NCI-H2171 (cell line): ENCODE results near the gene PYCR2.

Experiments used
- DNase-seq: peaks from one replicate; lab custom pipeline; 2025; lab: John Stamatoyannopoulos, UW

PYCR2 gene

DNA sequence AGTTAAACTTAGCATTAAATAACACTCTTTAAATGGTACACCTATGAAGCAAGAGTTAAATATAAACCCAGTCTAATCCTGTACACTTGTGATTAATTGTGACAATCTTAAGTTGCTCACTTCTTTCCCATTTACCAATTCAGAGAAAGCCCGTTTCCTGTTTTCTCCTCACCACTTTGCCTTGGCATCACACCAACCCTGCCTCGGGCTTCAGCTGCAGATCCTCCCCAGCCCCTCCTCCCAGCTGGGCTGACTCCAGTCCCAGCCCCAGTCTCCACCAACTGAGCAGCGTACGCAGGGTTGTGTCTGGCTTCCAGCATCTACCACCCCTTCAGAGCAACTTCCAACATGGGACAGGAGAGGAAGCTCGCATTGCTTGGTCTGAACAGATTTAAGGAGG lies 4.1 kb downstream of the PYCR2 start:
- no peak for DNase-seq

DNA sequence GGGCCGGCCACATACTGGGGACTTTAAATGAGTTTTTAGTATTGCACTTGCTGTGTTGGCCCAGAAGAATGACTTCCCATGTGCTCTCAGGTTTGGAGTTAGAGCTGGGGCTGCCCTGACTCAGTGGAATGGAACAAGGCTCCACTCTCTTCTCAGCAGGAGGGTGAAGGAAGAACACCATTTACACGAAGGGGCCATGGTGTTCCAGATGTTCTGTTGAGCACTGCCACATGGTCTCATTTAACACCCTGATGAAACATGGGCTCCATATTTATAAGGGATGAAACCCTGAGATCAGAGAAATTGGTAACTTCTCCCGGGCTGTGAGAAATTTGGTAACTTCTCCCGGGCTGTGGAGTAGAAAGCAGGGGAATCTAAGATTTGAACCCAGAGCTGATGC lies 5.8 kb downstream of the PYCR2 start:
- no peak for DNase-seq

DNA sequence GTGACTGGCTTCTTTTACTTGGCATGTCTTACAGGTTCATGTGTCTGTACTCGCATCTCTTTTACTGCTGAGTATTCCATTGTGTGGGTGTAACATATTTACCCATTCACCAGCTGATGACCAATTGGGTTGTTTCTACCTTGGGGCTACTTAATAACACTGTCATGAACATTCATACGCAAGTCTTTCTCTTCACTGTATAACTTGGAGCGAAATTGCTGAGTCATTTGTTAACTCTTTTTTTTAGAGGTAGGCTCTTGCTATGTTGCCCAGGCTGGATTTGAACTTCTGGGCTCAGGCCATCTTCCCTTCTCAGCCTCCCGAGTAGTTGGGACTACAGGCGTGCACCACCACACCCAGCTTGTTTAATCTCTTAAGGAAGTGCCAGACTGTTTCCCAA lies 6.5 kb downstream of the PYCR2 start:
- no peak for DNase-seq

DNA sequence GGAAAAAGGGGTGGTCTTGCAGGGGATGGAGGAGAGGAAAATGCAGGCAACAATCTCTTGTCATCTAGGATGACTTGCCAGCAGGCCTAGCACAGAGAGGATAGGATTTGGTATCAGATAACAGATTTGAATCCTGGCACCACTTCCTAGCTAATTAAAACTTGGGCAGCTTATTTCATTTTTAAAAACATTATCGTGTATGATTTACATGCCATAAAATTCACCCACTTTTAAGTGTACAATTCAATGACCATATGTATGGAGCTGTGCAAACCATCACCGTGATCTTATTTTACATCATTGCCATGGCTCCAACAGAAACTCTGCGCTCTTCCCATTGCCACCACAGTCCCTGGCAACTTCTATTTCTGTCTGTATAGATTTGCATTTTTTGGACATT lies 6.9 kb downstream of the PYCR2 start:
- no peak for DNase-seq

DNA sequence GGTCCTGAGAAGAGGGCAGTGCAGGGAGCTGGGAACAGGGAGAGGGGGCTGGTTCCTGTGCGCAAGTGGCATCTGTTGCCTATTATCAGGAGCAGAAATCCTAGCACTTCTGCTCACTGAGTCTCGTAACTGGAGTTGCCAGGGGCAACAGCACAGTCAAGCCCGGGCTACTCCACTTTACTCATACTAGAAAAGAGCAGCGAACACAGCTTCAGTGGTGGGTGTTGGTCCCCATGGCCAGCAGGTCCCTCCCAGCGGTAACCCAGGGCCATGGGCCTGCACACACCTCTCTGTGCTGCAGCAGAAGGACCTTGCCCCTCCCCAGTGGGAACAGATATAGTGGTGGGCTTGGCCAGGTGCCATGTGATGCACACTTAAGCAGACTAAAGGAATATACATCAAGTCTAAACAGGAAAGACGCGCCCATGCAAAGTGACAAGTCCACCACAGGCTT lies 8.5 kb downstream of the PYCR2 start:
- DNase-seq, result peak; percentile 80

DNA sequence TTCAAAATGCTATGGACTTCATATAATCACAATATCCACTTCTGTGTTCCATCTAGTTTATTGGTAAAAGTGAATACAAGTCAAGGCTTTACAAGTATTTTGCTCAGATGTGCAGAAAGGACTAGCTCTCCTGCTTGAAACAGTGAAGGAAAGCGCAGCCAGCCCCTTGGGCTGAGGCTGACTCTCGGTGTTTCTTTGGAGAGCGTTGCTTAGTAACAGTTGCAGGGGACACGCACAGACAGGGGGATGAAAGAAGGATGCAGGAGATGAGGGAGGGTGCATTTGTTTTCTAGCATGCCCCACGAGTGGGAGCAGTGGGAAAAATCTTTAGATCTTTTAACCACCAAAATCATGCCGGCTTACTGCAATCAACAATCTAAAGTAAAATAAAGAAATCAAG lies 9.1 kb downstream of the PYCR2 start:
- DNase-seq, result peak; percentile 19

DNA sequence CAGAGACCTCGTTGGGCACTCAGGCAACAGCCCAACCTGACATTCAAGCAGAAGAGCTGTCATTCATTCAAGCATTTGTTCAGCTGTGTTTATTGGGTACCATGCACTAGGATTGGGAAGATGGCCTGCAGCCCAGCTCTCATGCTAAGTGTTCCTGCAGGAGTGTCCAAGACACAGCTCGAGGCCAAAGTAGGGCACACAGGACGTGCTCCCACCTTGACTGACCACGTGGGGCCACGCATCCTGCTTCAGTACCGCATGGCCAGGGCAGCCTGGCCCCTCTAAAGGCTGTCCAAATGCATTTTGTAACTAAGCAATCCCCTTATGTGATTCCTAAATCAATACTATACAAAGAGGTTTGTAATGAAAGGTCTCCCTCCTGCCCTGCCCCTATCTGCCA lies 9.7 kb downstream of the PYCR2 start:
- DNase-seq, result no peak

DNA sequence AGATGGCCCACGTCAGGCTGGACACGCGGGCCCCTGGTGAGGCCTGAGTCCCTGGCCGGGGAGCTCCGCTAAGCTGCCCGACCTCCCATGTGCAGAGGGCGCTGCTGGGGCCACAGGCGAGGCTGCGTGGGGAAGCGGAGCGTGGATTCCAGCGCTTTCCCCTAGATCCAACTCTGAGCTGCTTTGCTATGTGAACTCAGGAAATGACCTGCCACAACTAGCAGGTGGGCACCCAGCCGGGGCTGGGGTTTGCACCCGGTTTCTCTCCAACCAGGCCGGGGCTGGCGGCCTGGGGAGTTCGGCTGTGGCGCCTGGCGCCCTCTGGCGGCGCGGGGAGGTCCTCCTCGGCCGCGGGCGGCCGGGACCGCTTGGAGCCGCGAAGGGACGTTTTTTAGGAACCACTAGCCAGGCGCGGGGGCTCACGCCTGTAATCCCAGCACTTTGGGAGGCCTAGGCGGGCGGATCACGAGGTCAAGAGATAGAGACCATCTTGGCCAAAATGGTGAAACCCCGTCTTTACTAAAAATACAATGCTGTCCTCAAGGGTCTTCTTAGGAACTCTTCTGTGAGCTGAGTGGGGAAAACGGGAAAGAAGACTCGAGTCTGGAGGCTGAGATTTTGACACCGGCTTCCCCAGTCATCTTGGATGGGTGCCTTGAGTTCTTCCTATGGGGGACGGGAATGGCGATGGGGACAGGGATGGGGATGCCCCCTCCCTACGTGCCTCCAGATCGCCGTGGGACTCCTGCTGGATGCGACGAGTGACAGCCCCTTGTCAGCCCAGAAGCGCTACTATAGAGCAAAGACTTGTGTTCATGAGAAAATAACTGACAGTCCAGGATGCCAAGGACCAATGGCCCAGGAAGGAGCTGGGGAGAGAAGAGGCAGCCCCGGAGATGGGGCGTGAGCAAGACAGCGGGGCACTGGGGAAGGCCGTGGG lies 12.6 kb downstream of the PYCR2 start:
- no peak for DNase-seq

DNA sequence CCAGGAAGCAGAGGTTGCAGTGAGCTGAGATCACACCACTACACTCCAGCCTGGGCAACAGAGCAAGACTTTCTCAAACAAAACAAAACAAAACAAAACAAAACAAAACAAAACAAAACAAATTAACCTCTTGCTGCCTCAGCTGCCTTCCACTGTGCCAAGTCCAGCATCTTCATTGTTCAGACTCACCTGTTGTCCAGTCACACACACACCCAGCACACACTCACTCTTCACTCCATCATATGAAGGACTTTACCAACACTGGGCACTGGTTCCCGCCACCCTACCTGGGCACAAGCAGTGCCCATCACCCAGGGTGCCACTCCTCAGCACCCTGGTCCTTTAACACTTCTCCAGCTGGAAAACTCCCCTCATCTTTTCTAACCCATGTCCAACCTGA lies 14.6 kb downstream of the PYCR2 start:
- DNase-seq, result no peak

DNA sequence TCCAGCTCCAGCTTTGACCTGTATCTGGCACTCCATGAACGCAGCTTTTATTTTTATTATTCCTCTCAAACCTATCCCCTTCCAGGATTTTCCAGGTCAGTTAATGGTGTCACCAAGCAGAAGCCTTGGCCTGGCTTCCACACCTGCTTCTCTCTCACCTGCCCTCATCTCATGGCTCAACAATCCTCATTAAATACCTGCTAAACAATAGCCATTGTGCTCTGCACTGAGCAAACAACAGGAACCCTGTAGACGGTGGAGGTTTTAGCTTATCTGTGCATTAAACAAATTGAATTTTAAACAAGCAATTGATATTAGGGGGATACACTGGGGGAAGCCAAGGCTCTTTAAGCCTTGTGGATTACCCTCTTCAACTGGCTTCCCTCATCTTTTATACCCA lies 15.3 kb downstream of the PYCR2 start:
- no peak for DNase-seq

DNA sequence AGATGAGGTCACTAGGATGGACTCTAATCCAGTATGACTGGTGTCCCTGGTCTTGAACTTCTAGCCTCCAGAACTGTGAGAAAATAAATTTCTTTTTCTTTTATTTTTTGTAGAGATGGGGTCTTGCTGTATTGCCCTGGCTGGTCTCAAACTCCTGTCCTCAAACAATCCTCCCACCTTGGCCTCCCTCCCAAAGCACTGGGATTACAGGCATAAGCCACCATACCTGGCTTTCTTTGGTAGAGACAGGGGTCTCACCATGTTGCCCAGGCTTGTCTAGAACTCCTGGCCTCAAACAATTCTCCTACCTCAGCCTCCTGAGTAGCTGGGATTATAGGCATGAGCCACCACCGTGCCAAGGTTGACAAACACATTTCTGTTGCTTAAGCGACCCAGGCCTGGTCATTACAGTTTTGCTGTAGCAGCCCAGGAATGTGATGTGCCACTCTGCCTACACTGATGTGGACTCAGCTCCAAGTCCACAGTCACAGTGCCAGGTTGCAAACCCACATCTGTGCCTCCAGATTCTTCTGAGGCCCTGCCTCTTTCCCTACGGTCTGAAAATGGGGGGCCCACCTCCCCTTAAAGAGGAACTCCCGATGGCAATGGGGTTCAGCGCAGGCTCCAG lies 15.9 kb downstream of the PYCR2 start:
- no peak for DNase-seq

DNA sequence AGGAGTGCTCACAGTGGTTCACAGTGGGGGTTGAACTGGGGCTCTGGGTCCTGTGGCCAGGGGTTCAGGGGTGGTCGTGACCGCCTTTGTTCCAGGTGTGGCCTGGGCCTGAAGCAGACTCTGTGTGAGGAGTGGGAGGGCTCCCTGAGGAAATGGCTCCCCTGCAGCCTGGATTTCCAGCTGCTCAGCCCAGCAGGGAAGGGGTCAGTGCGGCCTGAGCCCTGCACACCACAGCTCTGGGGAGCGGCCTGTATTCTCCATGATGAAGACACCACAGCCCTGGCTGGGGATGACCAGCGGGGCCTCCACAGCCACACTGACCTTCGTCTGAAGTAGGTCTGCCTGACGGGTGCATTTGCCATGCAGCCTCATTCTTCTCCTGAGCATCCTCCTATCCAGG lies 16.7 kb downstream of the PYCR2 start:
- no peak for DNase-seq

DNA sequence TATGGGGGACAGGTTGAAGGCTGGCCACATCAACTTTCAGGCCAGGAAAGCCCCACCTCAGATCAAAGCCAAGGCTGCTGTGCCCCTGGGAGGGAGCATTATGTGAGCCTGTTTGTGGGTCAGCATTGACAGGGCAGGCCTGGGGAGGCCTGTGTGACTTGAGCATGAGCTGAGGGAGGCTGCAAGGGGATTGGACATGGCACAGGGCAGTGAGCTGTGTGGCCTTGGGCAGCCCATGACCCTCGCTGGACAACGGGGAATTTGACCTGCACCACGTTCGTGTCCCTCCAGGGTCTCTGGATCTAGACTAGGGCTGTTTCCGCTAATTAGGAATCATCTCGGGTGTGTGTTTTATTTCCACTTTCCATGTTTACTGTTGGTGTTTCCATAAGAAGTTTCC lies 17.6 kb downstream of the PYCR2 start:
- DNase-seq, result no peak

DNA sequence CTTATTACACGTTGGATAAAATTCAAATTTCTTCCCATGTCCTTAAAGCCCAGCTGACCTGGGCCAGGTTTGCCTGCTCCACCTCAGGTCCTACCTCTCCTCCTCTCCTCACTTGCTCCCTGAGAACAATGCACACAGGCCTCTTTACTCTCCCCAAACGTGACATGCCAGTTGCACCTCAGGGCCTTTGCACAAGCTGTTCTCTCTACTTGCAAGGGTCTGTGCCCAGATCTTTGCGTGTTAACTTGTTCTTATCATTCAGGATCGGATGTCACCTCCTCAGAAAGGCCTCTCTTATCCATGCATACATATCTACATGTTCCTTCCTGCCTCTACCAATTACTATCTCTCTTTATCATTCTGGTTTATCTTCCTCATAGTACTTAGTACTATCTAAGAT lies 20.4 kb downstream of the PYCR2 start:
- no peak for DNase-seq

DNA sequence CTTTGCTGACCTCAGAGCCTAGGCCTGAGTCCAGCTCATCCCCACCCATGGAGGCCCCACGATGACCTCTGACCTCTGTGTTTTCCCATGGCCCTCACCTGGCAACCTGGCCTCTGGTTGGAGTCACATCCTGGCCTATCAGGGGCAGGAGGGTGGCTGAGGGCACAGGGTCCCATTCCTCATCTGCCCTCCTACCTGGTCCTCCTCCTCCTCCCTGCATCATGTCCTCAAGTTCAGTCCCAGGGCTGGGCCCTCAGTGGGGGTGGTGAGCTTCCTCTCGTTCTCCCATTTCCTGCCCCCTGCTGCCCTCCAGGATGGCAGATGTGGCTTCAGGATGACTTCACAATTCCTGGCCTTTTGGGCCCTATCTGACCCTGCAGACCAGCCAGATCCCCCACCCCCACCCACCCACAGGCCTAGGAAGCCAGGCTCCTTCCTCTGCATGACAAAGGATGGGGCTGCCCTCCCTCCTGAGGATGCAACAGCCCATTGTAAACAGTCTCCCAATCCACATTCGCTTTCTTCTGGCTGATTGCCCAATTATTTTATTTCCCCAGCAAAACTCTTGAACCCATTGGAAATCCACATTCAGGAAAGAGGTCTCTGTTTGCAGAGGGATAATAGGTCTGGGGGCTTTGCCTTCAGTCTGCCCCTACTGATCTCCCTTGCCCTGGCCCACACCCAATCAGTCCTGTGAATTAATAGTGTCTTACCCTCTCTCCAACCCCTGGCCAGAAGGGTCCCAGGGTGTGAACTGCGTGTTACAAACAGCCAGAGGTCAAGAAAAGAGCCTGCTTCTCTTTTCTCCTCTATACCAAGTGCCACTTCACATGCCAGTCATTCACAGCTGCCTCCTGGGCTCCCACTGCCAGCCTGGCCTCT lies 24.8 kb downstream of the PYCR2 start:
- no peak for DNase-seq

DNA sequence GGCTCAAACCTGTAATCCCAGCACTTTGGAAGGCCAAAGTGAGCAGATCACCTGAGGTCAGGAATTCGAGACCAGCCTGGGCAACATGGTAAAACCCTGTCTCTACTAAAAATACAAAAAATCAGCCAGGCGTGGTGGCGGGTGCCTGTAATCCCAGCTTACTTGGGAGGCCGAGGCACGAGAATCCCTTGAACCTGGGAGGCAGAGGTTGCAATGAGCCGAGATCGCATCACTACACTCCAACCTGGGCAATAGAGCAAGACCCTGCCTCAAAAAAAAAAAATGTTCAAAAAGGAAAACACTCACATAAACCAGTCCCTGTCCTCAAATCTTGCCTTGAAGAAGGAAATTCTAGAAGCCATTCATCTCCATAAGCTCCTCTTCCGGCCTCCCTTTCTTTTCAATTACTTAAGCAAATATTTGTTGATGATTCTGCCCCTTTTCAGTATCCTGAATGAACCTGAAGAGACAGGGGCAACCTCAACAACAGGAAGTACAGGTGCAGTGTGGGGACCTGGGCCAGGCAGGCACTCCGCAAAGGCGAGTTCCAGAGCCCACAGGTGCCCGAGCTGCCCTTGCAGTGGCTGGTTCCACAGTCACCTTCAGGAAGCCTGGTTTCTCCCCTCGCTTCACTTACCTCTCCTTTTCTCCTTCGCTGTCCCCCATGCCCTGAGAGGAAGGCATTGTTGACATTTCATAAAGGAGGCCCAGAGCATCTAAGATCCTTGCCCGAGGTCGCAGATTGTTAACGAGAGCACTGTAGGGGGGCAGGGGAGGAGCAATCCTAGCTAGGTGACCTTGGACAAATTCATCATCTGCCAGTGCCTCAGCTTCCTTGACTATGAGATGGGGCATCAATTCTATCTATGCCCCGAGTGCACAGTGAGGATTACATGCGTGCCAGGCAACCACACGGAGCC lies 26.2 kb downstream of the PYCR2 start:
- DNase-seq, result no peak

DNA sequence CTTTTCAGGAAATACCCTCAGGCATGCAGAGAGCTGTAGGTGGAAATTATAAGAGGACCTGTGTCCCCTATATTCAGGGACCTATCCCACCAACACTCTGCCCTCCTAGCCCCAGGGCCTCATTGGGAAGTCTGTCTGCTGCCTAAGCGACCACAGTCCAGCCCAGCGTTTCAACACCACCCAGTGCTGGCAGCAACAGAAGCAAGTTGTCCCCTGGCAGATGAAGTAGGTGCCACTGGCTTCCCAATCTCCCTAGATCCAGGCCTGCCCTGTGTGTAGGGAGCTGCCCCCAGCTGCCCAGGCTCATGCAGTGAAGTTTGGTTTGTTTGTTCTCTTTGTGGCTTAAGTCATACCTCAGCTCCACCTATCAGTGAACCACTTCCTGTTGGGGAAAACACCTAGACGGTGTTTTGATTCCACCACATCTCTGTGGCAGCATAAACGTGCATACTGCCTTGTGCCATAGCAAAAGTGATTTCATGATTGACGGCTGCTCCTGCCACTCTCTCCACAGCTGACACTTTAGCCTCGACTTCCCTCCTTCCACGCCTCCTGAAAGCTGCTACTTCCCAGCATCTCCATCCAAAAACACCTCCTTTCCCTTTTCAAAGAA lies 27.0 kb downstream of the PYCR2 start:
- no peak for DNase-seq

DNA sequence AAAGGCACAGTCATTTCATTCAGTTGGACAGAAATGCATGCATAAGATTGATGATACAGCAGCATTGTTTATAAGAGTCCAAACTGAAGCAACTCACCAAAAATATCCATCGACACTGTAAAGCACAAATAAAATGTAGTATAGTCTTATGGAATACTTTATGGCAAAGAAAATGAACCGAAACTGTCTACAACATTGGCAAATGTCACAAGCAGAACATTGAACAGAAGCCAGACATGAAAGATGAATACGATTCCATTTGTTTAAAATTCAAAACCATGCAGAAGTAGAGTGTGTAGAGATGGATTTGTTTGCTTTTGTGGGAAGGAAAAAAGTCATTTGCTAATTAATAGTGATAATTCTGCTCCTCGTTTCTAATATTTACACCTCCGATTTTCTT lies 27.6 kb downstream of the PYCR2 start:
- no peak for DNase-seq

DNA sequence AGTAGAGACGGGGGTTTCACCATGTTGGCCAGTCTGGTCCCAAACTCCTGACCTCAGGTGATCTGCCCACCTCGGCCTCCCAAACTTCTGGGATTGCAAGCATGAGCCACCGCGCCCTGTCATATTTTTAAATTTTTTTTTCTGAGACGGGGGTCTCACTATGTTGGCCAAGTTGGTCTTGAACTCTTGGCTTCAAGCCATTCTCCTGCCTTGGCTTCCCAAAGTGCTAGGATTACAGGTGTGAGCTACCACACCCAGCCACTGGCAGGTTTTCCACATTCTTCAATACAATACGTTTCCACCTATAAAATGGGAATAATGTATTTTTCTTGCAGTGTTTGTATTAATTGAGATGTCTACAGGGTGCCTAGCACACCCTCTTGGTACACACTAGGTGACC lies 31.7 kb downstream of the PYCR2 start:
- DNase-seq, result no peak

DNA sequence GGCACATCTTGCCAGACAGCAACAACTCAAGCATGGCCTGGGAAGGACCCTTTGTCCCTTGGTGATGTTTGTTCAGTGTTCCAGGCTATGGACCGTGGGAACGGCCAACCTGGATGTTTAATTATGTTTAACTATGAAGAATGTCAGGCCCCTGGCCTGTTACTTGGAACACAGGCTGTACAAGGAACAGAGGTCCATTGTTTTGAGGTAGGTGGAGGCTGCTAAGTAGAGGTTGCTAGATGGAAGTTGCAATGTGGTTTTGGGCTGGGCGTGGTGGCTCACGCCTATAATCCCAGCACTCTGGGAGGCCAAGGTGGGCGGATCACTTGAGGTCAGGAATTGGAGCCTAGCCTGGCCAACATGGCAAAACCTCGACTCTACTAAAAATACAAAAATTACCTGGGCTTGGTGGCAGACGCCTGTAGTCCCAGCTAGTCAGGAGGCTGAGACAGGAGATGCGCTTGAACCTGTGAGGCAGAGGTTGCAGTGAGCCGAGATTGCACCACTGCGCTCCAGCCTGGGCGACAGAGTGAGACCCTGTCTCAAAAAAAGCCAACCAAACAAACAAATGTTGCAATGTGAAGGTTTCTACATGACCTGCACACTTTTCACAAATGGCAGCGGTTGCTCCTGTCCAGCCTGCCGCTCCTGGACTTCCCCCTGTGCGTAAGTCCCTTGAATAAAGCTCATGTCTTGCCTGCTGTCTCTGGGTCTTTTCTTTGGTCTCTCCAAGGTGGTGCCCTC lies 32.6 kb downstream of the PYCR2 start:
- no peak for DNase-seq
